ENCODE results near the gene CLC.

- TF ChIP-seq POLR2A (IDR thresholded peaks at IDR 0.05; ENCODE audit: extremely low read depth, insufficient read length) (no peak), MYC (IDR thresholded peaks at IDR 0.05; ENCODE audit: low read depth, low read length) (no peak)
- TF ChIP-seq, protein P1, sequence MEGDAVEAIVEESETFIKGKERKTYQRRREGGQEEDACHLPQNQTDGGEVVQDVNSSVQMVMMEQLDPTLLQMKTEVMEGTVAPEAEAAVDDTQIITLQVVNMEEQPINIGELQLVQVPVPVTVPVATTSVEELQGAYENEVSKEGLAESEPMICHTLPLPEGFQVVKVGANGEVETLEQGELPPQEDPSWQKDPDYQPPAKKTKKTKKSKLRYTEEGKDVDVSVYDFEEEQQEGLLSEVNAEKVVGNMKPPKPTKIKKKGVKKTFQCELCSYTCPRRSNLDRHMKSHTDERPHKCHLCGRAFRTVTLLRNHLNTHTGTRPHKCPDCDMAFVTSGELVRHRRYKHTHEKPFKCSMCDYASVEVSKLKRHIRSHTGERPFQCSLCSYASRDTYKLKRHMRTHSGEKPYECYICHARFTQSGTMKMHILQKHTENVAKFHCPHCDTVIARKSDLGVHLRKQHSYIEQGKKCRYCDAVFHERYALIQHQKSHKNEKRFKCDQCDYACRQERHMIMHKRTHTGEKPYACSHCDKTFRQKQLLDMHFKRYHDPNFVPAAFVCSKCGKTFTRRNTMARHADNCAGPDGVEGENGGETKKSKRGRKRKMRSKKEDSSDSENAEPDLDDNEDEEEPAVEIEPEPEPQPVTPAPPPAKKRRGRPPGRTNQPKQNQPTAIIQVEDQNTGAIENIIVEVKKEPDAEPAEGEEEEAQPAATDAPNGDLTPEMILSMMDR (IDR thresholded peaks at IDR 0.05; ENCODE audit: low read depth, low read length) = no peak
- TF ChIP-seq, protein P2, sequence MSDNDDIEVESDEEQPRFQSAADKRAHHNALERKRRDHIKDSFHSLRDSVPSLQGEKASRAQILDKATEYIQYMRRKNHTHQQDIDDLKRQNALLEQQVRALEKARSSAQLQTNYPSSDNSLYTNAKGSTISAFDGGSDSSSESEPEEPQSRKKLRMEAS (IDR thresholded peaks at IDR 0.05; ENCODE audit: low read depth, low read length) = no peak
Measured at GRCh38 chr19:39698535-39698934, 39.3 kb downstream of the CLC start.

Data from NB4 (cell line).